Endothelial cell of umbilical vein (primary cell): ENCODE results near the gene SRGAP3. TPM values are rescaled to one million over a fixed set of nuclear protein-coding genes. Genes with fewer than 3 reads are reported as not detected.

Experiments used
- BruUV-seq: library from RNA; stranded (reverse); fragments of 400-500 nt; replicated peaks from 2 replicates; lab custom pipeline; 2021; lab: Mats Ljungman, UMichigan
- CTCF ChIA-PET: fragments of 300-600, 350-600 bp; sonication (Branson Sonifier 250); formaldehyde crosslinking; loops from one replicate; lab custom pipeline; 2021; ENCODE audit warnings: antibody characterized with exemption, inconsistent platforms; lab: Charles Lee
- POLR2A ChIA-PET: fragments of 300-600, 350-600 bp; sonication (Branson Sonifier 250); formaldehyde crosslinking; loops from one replicate; lab custom pipeline; 2021; ENCODE audit warnings: antibody characterized with exemption, inconsistent platforms; lab: Charles Lee
- DNase-seq: peaks from one replicate; pipeline ENCODE4 v3.0.0-alpha.2; 2011; ENCODE audit warnings: low read depth, low spot score
- FAIRE-seq: peaks from 2 replicates; lab custom pipeline; 2011; peaks lifted over from hg19 to GRCh38; lab: Jason Lieb, UNC
- H2AFZ ChIP-seq: 2 replicates; pipeline ENCODE4 v1.6.0; 2012; ENCODE audit warnings: low read depth, low read length, control low read depth, inconsistent platforms
- H3K27ac ChIP-seq: 2 replicates; pipeline ENCODE4 v1.5.1; 2011; ENCODE audit warnings: low read depth, mild to moderate bottlenecking, control low read depth, low read length, moderate library complexity; ENCODE audit not compliant: insufficient read depth
- H3K27me3 ChIP-seq, 2 experiments: 2 replicates each; pipeline versions ENCODE4 v1.6.0 to v1.6.1; 2011; ENCODE audit warnings: low read length in 2 of 2, mixed read lengths in 1 of 2; ENCODE audit not compliant: control insufficient read depth in 2 of 2, insufficient read depth in 2 of 2
- H3K36me3 ChIP-seq, 2 experiments: 2 replicates in 1 of 2; 3 replicates in 1 of 2; pipeline ENCODE4 v1.5.1; 2011; ENCODE audit warnings: low read length in 2 of 2, mild to moderate bottlenecking in 1 of 2, moderate library complexity in 1 of 2; ENCODE audit not compliant: control insufficient read depth in 2 of 2, insufficient read depth in 2 of 2; ENCODE audit errors: extremely low read depth in 1 of 2
- H3K4me1 ChIP-seq: 3 replicates; pipeline ENCODE4 v1.5.1; 2011; ENCODE audit warnings: mild to moderate bottlenecking, low read length; ENCODE audit not compliant: control insufficient read depth, insufficient read depth; ENCODE audit errors: extremely low read depth
- H3K4me2 ChIP-seq: 2 replicates; pipeline ENCODE4 v1.6.1; 2011; ENCODE audit warnings: low read length, control low read depth, mixed read lengths; ENCODE audit not compliant: insufficient read depth
- H3K4me3 ChIP-seq, 3 experiments: fragments of 200-600 bp in 1 of 3; sonication (generic), shearing (Covaris generic) in 1 of 3; replicated peaks in 1 of 3; 2 replicates each; pipeline ENCODE4 v1.5.1; 2011 to 2016; ENCODE audit warnings: control low read depth in 3 of 3, low read length in 3 of 3, mild to moderate bottlenecking in 2 of 3, inconsistent platforms in 1 of 3, low read depth in 1 of 3, moderate library complexity in 1 of 3; ENCODE audit not compliant: insufficient read depth in 1 of 3
- H3K79me2 ChIP-seq: 2 replicates; pipeline ENCODE4 v1.6.0; 2012; ENCODE audit warnings: low read length, inconsistent platforms; ENCODE audit not compliant: control insufficient read depth, insufficient read depth
- H3K9ac ChIP-seq: replicated peaks from 2 replicates; pipeline ENCODE3; 2011; ENCODE audit warnings: low read length, control low read depth; ENCODE audit not compliant: insufficient read depth; ENCODE audit errors: extremely low read depth
- H3K9me1 ChIP-seq: replicated peaks from 3 replicates; pipeline ENCODE4 v1.6.0; 2011; ENCODE audit warnings: mild to moderate bottlenecking, low read length; ENCODE audit not compliant: control insufficient read depth, insufficient read depth; ENCODE audit errors: extremely low read depth
- H3K9me3 ChIP-seq: replicated peaks from 2 replicates; pipeline ENCODE4 v1.5.1; 2012; ENCODE audit warnings: low read length, inconsistent platforms; ENCODE audit not compliant: control insufficient read depth, insufficient read depth
- H4K20me1 ChIP-seq: replicated peaks from 2 replicates; pipeline ENCODE3; 2011; ENCODE audit warnings: mild to moderate bottlenecking, low read length; ENCODE audit not compliant: control insufficient read depth, insufficient read depth; ENCODE audit errors: extremely low read depth
- EZH2 ChIP-seq: IDR thresholded peaks from 2 replicates; pipeline ENCODE4 v1.6.1; 2012; ENCODE audit warnings: borderline replicate concordance, low read depth, mild to moderate bottlenecking, moderate library complexity, low read length, inconsistent platforms; ENCODE audit not compliant: severe bottlenecking
- FOS ChIP-seq: IDR thresholded peaks from 2 replicates; pipeline ENCODE4 v1.6.1; 2011; ENCODE audit warnings: mild to moderate bottlenecking, low read length, moderate library complexity, borderline replicate concordance; ENCODE audit not compliant: insufficient read depth
- GATA2 ChIP-seq: IDR thresholded peaks from 2 replicates; pipeline ENCODE4 v1.7.0; 2011; ENCODE audit warnings: low read depth, mild to moderate bottlenecking, moderate library complexity, mixed read lengths, low read length; ENCODE audit not compliant: insufficient read length, insufficient read depth
- JUN ChIP-seq: IDR thresholded peaks from 2 replicates; pipeline ENCODE4 v1.6.1; 2011; ENCODE audit warnings: borderline replicate concordance, low read depth; ENCODE audit not compliant: insufficient read length, insufficient read depth
- MYC ChIP-seq: IDR thresholded peaks from one replicate; pipeline ENCODE4 v1.6.1; 2011; ENCODE audit warnings: mild to moderate bottlenecking, low read depth, low read length
- POLR2A ChIP-seq: IDR thresholded peaks from 2 replicates; pipeline ENCODE4 v1.6.1; 2012; ENCODE audit warnings: low read depth, mild to moderate bottlenecking, control low read depth, low read length
- POLR2AphosphoS5 ChIP-seq: IDR thresholded peaks from 2 replicates; pipeline ENCODE4 v1.6.1; 2012; ENCODE audit warnings: low read depth, mild to moderate bottlenecking, control low read depth, low read length, moderate library complexity; ENCODE audit not compliant: insufficient read depth
- dilution Hi-C: fragments of 300-500 bp; cut with MboI; formaldehyde crosslinking; loops from one replicate; pipeline ENCODE4 v1.15.0; 2019; ENCODE audit warnings: low sequenced_read_pairs; ENCODE audit not compliant: extremely low pct_ligation_motif_present
- intact Hi-C: fragments of 100-400 bp; cut with micrococcal nuclease; formaldehyde crosslinking; loops from one replicate; pipeline ENCODE4 v1.10.0; 2022
- polyA plus RNA-seq, 4 experiments: library from polyadenylated mRNA; depleted of rRNA in 3 of 4; stranded (reverse) in 3 of 4; unstranded in 1 of 4; fragments of >200 nt; gene quantifications; 2 replicates each; pipeline versions ENCODE4 v1.2.1 to v1.2.3, GENCODE V29; 2011 to 2012; ENCODE audit warnings: missing spikeins in 1 of 4
- total RNA-seq: library from RNA; stranded (reverse); gene quantifications from 2 replicates; pipeline ENCODE4 v1.2.3, GENCODE V29; 2021
- TF ChIP-seq, protein P1 (sequence below), 2 donors: IDR thresholded peaks; 1 replicate in 1 of 2; 2 replicates in 1 of 2; pipeline ENCODE4 v1.5.1; 2011; ENCODE audit warnings: low read length in 2 of 2, mild to moderate bottlenecking in 2 of 2, moderate library complexity in 2 of 2, control low read depth in 1 of 2, inconsistent platforms in 1 of 2, low read depth in 1 of 2; ENCODE audit not compliant: insufficient read depth in 1 of 2; ENCODE audit errors: extremely low read depth in 1 of 2
- TF ChIP-seq, protein P2 (sequence below): IDR thresholded peaks from 2 replicates; pipeline ENCODE4 v1.6.1; 2011; ENCODE audit not compliant: insufficient read depth, insufficient read length

Gene SRGAP3
- total and polyA plus RNA-seq, 2 donors (not counting 3 experiments of a cell fraction or from before 2014, with no cell fraction given) = 0.06 TPM; not detected in 1

DNA sequence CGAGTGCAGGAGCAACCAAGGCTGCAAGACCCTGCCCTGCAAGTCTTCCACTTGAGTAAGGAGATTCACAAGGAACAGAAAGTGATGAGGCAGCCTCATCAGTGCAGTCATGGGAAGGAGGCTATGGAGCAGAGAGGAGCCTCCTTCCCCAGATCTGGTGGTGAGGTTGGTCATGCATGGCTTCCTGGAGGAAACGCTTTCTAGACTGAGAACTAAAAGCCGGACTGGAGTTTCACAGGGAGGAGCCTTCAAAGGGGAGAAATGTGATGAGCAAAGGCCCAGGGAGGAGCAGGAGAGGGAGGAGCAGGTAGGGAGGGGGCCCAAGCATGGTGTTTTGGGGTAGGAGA lies 139.9 kb downstream of the SRGAP3 start:
- Histone ChIP-seq H3K36me3 (no peaks in the 10 kb centered on the region), H3K9ac (no peak overlapping the region), H3K4me2 (no peak overlapping the region), H3K9me1 (no peaks in the 10 kb centered on the region), H2AFZ (no peak overlapping the region), H3K9me3 (no peaks in the 10 kb centered on the region), H3K4me3 (no peak overlapping the region), H4K20me1 (no peaks in the 10 kb centered on the region), H3K79me2 (no peaks in the 10 kb centered on the region), H3K4me1 (no peaks in the 10 kb centered on the region), H3K27me3 (no peaks in the 10 kb centered on the region), H3K27ac (no peak overlapping the region)
- no peak for FAIRE-seq
- CTCF ChIA-PET = no interaction called here
- no peak for DNase-seq
- intact Hi-C loops = no loop called here
- no TSS peak for BruUV-seq
- TF ChIP-seq GATA2 = no peak
- no peak for TF ChIP-seq POLR2A
- TF ChIP-seq, protein P1, sequence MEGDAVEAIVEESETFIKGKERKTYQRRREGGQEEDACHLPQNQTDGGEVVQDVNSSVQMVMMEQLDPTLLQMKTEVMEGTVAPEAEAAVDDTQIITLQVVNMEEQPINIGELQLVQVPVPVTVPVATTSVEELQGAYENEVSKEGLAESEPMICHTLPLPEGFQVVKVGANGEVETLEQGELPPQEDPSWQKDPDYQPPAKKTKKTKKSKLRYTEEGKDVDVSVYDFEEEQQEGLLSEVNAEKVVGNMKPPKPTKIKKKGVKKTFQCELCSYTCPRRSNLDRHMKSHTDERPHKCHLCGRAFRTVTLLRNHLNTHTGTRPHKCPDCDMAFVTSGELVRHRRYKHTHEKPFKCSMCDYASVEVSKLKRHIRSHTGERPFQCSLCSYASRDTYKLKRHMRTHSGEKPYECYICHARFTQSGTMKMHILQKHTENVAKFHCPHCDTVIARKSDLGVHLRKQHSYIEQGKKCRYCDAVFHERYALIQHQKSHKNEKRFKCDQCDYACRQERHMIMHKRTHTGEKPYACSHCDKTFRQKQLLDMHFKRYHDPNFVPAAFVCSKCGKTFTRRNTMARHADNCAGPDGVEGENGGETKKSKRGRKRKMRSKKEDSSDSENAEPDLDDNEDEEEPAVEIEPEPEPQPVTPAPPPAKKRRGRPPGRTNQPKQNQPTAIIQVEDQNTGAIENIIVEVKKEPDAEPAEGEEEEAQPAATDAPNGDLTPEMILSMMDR (IDR thresholded peaks at IDR 0.05; ENCODE audit: extremely low read depth in 1 of 2, insufficient read depth in 1 of 2, low read depth in 1 of 2, low read length in 2 of 2) = no peak
- TF ChIP-seq JUN = no peak
- no peak for TF ChIP-seq POLR2AphosphoS5
- no peak for TF ChIP-seq FOS
- TF ChIP-seq MYC = no peak
- no peak for TF ChIP-seq EZH2
- TF ChIP-seq, protein P2, sequence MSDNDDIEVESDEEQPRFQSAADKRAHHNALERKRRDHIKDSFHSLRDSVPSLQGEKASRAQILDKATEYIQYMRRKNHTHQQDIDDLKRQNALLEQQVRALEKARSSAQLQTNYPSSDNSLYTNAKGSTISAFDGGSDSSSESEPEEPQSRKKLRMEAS = no peak
- dilution Hi-C loops = no loop called here
- POLR2A ChIA-PET = no interaction called here
